Stimulated activated CD4-positive, alpha-beta T cell treated with anti-CD3 and anti-CD28 coated beads, TNF-alpha, amount 100 ng/mL, for 1 hour (primary cell): ENCODE data around the gene INHBE.

ENCODE experiments used
- DNase-seq, 3 donors: peaks; one replicate each; pipeline ENCODE4 v3.0.0-alpha.2; 2020; ENCODE audit warnings: low read depth in 3 of 3, low spot score in 1 of 3

INHBE gene

GRCh38 chr12:57474430-57474829 lies 19.3 kb downstream of the INHBE start:
- no peak for DNase-seq

GRCh38 chr12:57474862-57475261 lies 19.8 kb downstream of the INHBE start:
- DNase-seq: no peak

DNA sequence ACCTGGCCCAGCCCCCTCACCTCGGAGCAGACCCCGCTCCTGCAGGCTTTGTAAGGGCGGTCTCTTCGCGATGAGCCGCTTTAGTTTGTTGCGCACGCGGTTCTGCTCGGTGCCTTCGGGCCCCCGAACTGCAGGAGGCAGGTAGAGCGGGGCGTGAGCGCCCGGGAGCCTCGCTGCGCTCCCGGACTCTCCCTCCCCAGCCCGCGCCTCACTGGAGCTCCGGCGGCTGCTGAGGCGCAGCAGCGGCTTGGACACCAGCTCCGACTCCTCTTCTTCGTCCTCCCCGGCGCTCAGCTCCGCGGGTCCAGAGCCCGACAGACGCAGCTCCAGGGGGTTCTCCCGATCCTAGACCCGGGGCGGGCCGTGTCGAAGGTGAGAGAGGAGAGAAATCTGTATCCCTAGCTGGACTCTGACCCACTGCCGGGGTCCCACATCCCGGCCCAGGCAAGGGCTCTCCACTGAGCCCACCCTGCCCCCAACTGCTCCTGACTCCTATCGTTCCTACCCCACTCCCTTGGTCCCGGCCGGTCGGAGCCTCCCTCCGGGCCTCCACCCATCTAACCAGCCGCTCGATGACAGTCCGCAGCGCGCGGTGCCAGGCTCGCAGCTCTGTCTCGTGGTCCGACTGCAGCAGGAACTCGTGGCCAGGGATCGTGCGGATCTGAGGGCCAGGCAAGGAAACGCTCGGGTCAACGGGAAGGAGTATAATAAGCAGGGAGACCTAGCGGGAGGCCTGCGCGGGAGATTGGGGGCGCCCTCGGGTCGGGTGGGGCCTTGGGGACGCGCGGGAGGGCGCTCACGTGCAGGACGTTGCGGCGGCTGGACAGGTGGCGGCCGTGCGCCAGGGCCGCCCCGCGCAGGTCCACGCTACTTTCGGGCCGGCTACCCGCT lies 20.4 kb downstream of the INHBE start:
- no peak for DNase-seq

- peak in 1 of 3 donors; percentile 57 for DNase-seq
Observed at GRCh38 chr12:57476162-57476992, 21.3 kb downstream of the INHBE start.

DNA sequence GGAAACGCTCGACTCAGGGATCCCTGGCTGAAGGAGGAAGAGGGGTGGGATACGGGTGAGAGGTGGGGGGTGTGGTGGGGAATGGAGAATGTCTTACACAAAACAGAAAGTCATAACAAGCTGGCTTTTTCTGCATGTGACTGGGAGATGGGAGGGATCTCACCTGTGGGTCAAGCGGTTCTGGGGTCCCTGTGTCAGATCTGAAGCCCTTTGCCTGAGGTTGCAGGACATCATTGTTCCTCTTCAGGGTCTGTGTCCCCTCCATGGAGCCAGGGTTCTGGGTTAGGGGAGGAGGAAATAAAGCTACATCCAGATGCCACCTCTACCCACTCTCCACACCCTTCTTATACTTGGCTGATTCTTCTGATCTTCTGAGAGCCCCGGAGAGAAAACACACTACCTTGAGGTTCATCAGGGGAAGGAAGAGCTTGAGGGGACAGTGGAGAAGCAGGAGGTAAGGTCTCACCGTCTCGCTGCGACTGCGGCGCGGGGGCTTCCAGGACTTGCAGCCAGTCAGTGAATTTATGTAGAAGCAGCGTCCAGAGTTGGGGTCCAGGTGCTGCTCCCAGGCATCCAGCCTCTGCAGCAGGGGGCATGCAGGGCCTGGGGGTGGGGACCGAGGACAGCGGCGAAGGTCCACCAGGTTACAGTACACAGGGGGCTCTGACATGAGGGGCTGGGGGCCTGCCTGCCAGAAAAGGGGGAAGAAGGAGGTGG lies 22.0 kb downstream of the INHBE start:
- no peak for DNase-seq

- DNase-seq: no peak
Observed at GRCh38 chr12:57477710-57478681, 22.9 kb downstream of the INHBE start.

GRCh38 chr12:57479043-57479375 lies 23.9 kb downstream of the INHBE start:
- DNase-seq: no peak

- no peak for DNase-seq
Observed at GRCh38 chr12:57479376-57480115, 24.4 kb downstream of the INHBE start, which contains the start of gene ARHGAP9. TSS of gene ARHGAP9 (minus strand) at chr12:57479866. CDS start at chr12:57479406, 460 bp downstream.

GRCh38 chr12:57481671-57482070 lies 26.6 kb downstream of the INHBE start:
- no peak for DNase-seq

DNA sequence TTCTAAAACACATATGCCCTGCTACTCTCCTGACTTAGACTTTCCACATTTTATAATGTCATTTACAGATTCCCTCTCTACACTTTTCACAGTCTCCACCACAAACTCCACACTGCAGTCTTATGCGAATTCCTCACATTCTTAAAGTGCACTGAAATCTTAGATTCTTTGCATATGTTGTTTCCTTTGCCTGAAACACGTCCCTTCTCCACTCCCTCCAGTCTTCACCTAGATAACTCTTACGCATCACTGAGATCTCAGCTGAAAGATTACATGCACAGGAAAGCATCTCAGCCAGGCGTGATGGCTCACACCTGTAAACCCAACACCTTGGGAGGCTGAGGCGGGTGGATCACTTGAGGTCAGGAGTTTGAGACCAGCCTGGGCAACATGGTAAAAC lies 28.4 kb downstream of the INHBE start:
- DNase-seq: no peak

GRCh38 chr12:57485695-57486094 lies 30.6 kb downstream of the INHBE start:
- no peak for DNase-seq

DNA sequence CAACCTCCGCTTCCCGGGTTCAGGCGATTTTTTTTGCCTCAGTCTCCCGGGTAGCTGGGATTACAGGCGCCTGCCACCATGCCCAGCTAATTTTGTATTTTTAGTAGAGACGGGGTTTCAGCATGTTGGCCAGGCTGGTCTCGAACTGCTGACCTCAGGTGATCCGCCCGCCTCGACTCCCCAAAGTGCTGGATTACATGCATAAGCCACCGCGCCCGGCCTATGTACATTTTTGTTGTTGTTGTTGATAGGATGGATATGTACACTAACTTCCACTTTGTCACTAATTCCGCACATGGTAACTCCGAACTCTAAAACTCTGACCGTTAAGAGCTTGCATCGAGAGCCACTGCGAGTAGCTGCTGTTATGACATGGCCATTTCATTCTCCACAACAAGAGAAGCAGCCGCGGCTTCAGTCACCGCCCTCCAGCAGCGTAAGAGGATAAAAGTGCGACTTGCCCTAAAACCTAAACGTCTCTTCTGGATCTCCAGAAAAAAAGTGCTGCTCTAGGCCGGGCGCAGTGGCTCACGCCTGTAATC lies 32.0 kb downstream of the INHBE start:
- no peak for DNase-seq

DNA sequence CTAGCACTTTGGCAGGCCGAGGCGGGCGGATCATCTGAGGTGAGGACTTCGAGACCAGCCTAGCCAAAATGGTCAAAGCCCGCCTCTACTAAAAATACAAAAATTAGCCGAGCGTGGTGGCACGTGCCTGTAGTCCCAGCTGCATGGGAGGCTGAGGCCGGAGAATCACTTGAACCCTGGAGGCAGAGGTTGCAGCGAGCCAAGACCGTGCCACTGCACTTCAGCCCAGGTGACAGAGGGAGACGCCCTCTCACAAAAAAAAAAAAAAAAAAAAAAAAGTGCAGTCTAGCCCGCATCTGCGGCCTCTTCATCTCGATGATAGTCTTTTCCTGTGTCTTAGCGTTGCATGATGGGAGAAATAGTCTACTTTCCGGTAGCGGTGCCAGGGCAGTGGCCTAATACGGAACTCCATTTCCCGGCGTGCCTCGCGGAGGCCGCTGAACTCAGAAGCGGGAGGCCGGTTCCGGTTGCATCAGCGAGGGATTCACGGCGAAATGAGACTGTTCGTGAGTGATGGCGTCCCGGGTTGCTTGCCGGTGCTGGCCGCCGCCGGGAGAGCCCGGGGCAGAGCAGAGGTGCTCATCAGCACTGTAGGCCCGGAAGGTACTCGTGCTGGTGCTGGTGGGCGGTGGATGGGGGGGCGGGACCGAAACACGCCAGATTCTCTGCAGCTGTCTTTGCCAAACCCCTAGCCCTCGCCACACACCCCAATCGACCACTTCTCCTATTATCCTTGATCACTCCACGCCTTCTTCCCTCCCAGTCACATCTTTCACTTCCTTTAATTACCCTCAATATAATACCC lies 32.7 kb downstream of the INHBE start, which contains the start of gene MARS1:
MARS1 (plus strand) TSS at position 472 of the 805 bp plus-strand sequence; CDS start at position 495, 23 bp downstream.
- DNase-seq: peak; percentile 75 to 84 (median 79)

DNA sequence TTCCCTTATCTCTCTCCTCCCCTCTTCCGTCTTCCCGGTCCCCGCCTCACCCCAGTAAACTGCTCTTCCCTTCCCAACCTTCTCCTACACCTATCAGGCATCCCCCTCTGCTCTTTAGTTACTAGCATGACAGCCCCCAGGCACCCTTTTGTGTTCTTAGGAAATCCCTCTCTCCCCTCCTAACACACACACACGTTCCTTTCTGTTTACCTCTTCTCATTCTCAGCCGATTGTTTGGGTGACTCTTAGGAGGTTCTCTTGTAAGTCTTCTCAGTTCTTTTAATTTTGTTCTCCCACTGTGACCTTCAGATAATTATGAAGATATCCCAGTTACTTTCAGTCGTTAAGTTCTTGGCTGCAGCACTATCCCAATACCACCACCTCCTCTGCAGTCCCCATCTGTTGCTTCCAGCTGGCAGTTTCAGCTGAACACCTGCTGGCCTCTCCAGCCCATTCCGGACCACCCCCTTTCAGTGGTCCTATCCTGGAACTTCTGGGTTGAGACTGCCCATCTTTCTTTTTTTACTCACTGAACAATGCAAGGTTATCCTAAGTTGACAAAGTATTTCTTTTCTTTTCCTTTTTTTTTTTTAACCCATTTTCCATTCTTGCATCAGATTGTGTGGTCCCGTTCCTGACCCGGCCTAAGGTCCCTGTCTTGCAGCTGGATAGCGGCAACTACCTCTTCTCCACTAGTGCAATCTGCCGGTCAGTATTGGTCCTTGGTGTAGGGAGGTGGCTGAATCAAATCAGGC lies 33.5 kb downstream of the INHBE start:
- no peak for DNase-seq

- no peak for DNase-seq
Observed at GRCh38 chr12:57489157-57489641, 34.1 kb downstream of the INHBE start.

GRCh38 chr12:57490126-57490525 lies 35.0 kb downstream of the INHBE start:
- DNase-seq: no peak
